Brain microvascular endothelial cell (primary cell): ENCODE measurements around the gene GTF2IRD1.

Source experiments
- DNase-seq: peaks from one replicate; pipeline ENCODE4 v3.0.0-alpha.2; 2020
- H3K27ac ChIP-seq: fragments of 250-450 bp; sonication (Bioruptor Pico); 2 replicates; pipeline ENCODE4 v1.5.1; 2020; ENCODE audit warnings: mild to moderate bottlenecking, moderate library complexity
- H3K27me3 ChIP-seq: fragments of 250-450 bp; sonication (Bioruptor Pico); replicated peaks from 2 replicates; pipeline ENCODE4 v1.5.1; 2020; ENCODE audit warnings: mild to moderate bottlenecking
- H3K36me3 ChIP-seq: fragments of 250-450 bp; sonication (Bioruptor Pico); replicated peaks from 2 replicates; pipeline ENCODE4 v1.5.1; 2020; ENCODE audit warnings: mild to moderate bottlenecking
- H3K4me3 ChIP-seq: 2 replicates; pipeline ENCODE4 v1.5.1; 2011; ENCODE audit warnings: low read depth, mild to moderate bottlenecking, control low read depth, low read length, moderate library complexity
- in situ Hi-C: cut with HindIII; loops from 2 replicates; pipeline ENCODE4 v1.10.0; 2017; ENCODE audit warnings: low sequenced_read_pairs, low pct_ligation_motif_present
- TF ChIP-seq, protein P1 (sequence below): IDR thresholded peaks from 2 replicates; pipeline ENCODE4 v1.5.1; 2011; ENCODE audit warnings: low read depth, mild to moderate bottlenecking, moderate library complexity, low read length, control low read depth, inconsistent platforms; ENCODE audit errors: missing control alignments

GTF2IRD1 gene

DNA sequence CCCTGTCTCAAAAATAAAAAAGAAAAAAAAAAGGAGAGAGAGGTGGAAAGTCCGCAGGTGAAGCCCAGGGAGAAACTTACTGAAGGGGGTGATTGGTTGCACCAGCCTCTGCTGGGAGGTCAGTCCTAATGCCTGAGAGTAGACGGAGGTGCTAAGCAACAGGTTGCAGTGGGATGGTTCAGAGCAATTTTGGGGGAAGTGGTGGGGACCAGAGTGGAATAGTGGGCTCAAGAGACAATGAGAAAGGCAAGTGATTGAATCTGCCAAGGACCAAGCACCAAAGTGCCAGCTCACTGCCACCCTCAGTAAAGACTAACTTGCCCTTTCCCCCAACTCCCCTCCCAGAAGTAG lies 113.6 kb downstream of the GTF2IRD1 start:
- Histone ChIP-seq H3K27me3 (no peaks in the 10 kb centered on the region), H3K4me3 (no peak overlapping the region), H3K36me3 (peaks cover 2% of the 10 kb centered on the region), H3K27ac (no peak overlapping the region)
- in situ Hi-C loops = loop anchor here (25.0 kb wide), 1 partner anchor 155 kb away; no protein-coding TSS in a partner anchor
- no peak for DNase-seq
- TF ChIP-seq, protein P1, sequence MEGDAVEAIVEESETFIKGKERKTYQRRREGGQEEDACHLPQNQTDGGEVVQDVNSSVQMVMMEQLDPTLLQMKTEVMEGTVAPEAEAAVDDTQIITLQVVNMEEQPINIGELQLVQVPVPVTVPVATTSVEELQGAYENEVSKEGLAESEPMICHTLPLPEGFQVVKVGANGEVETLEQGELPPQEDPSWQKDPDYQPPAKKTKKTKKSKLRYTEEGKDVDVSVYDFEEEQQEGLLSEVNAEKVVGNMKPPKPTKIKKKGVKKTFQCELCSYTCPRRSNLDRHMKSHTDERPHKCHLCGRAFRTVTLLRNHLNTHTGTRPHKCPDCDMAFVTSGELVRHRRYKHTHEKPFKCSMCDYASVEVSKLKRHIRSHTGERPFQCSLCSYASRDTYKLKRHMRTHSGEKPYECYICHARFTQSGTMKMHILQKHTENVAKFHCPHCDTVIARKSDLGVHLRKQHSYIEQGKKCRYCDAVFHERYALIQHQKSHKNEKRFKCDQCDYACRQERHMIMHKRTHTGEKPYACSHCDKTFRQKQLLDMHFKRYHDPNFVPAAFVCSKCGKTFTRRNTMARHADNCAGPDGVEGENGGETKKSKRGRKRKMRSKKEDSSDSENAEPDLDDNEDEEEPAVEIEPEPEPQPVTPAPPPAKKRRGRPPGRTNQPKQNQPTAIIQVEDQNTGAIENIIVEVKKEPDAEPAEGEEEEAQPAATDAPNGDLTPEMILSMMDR = no peak

DNA sequence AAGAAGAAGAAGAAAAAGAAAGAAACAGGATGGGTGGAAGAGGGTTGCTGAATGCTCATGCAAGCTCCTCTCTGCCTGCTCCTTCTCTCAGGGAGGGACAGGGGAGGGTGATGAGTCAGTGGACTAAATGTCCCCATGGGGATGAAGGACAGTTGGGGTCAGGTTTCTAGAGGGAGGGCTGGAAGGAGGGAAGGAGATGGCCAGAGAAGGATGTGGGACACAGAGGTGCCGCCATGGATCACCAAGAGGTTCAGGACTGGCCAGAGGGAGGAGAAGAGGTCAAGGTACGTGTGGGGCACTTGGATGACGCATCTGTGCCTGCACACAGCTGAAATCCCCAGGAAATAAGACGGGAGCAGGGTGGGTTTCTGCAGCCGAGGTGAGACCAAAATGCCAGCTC lies 115.0 kb downstream of the GTF2IRD1 start:
- TF ChIP-seq, protein P1 = no peak
- Histone ChIP-seq H3K4me3 (no peak overlapping the region), H3K27me3 (no peaks in the 10 kb centered on the region), H3K27ac (no peak overlapping the region), H3K36me3 (peaks cover 2% of the 10 kb centered on the region)
- in situ Hi-C loops = loop anchor here (25.0 kb wide), 1 partner anchor 156 kb away; no protein-coding TSS in a partner anchor
- no peak for DNase-seq

DNA sequence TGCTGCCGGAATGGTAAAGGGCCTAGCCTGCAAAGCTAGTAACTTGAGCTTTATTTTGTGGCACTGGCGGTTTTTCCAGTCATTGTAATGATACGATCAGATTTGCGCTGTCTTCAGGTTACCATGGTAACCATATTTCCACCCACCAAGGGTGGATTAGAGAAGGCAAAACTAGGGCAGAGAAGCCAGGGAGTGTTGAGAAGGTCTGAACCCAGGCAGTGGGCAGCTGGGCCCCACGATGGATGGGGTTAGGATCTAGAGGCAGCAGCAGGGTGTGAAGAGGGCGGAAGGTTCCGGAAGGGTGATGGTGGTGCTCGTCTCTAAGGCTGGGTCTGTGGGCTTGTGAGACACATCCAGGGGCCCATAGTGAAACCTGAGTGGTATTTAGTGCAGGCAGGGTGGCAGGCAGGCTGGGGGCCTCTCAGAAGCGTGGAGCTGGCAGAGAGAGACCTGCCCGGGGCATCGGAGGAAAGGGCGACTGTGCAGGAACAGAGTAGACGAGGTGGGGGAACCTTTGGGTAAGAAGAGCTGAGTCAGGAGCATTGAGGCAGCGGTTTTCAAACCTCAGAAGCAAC lies 115.9 kb downstream of the GTF2IRD1 start:
- Histone ChIP-seq H3K36me3 (no peaks in the 10 kb centered on the region), H3K27me3 (no peaks in the 10 kb centered on the region), H3K27ac (no peak overlapping the region), H3K4me3 (no peak overlapping the region)
- TF ChIP-seq, protein P1 = no peak
- in situ Hi-C loops = loop anchor here (25.0 kb wide), 1 partner anchor 157 kb away; no protein-coding TSS in a partner anchor
- no peak for DNase-seq

DNA sequence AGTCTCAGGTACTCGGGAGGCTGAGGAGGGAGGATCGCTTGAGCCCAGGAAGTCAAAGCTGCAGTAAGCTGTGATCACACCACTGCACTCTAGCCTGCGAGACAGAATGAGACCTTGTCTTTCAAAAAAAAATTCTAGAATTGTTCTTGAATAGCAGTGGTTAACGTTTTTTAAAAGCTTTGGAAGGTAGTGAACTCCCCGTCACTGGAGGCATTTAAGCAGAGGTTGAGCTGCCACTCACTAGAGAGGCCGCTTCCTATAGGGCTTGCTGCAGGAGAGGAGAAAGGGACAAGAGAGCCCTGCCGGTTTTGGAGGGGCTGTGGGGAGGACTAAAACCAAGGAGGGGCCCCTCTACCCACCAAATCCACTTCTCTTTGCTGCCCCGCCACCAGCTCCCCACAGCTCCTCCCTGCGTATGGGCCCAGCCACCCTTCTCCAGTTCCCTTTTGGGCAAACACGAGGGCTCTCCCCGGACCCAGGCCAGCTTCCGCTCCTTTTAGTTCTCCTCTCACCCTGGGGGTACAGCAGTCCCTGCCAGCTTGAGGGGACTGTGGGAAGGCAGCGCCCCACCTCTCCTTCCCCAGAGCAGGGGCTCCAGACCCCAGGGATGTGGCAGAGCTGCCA lies 116.9 kb downstream of the GTF2IRD1 start:
- TF ChIP-seq, protein P1 = no peak
- no peak overlapping the region for H3K4me3 ChIP-seq
- H3K27ac ChIP-seq = no peak overlapping the region
- DNase-seq = no peak
- no peaks in the 10 kb centered on the region for H3K27me3 ChIP-seq
- no peaks in the 10 kb centered on the region for H3K36me3 ChIP-seq
- in situ Hi-C loops = loop anchor here (25.0 kb wide), 1 partner anchor 158 kb away; no protein-coding TSS in a partner anchor

DNA sequence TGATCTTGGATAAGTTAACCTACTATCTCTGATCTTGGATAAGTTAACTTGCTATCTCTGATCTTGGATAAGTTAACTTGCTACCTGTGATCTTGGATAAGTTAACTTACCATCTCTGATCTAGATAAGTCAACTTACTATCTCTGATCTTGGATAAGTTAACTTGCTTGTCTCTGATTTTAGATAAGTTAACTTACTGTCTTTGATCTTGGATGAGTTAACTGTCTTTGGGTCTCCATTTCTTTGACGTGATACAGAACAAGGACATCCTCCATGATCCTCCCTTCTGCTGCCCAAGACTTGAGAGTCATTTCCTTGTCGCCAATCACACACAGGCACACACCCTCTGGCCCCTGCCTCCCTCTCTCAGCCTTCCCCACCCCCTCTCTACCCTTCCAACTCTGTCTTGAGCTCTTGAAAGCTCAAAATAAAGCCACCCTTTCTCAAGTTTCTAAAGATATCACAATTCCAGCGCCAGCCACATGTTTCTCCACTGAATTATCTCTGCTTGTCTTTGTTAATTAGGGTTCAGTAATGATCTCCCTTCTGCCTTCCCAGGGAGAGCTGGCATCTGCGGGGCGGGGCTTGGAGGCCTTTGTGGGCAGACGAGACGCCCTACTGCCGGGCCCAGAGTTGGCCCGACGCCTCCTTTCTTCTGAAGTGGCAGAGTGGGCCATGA lies 118.7 kb downstream of the GTF2IRD1 start:
- no peak for DNase-seq
- TF ChIP-seq, protein P1 = no peak
- H3K27ac ChIP-seq = no peak overlapping the region
- no peaks in the 10 kb centered on the region for H3K36me3 ChIP-seq
- no peaks in the 10 kb centered on the region for H3K27me3 ChIP-seq
- no peak overlapping the region for H3K4me3 ChIP-seq
- in situ Hi-C loops = loop anchor here (25.0 kb wide), 1 partner anchor 160 kb away; no protein-coding TSS in a partner anchor
